Panc1 (cell line): Measurements from ENCODE around the gene ISYNA1. TPM values are rescaled to one million over a fixed set of nuclear protein-coding genes. Genes with fewer than 3 reads are reported as not detected.
A peak's percentile ranks its signal among the peaks of the same experiment; 100 is the strongest.

Source experiments
- ATAC-seq: fragments of 200-7000 bp; cut with Tn5 transposase; 2 replicates; pipeline ENCODE4 v1.9.1; 2020; ENCODE audit warnings: mild to moderate bottlenecking, moderate library complexity
- BruUV-seq: library from RNA; stranded (reverse); fragments of 400-500 nt; replicated peaks from 2 replicates; lab custom pipeline; 2021; lab: Mats Ljungman, UMichigan
- CTCF ChIA-PET: fragments of 300-600 bp; sonication (Branson Sonifier 250); formaldehyde crosslinking; loops from one replicate; lab custom pipeline; 2022; ENCODE audit warnings: antibody characterized with exemption; lab: Charles Lee
- POLR2A ChIA-PET: fragments of 300-600 bp; sonication (Branson Sonifier 250); formaldehyde crosslinking; loops from one replicate; lab custom pipeline; 2022; ENCODE audit warnings: antibody characterized with exemption; lab: Charles Lee
- DNase-seq: peaks from one replicate; pipeline ENCODE4 v3.0.0-alpha.2; 2010; ENCODE audit warnings: low read depth, low spot score
- H3K27ac ChIP-seq: 2 replicates; pipeline ENCODE4 v1.5.1; 2011; ENCODE audit warnings: mild to moderate bottlenecking, low read length, inconsistent platforms
- H3K27me3 ChIP-seq: fragments of 200-500 bp; sonication (Bioruptor generic); 2 replicates; pipeline ENCODE4 v1.6.0; 2014; ENCODE audit warnings: low read length, inconsistent platforms; ENCODE audit not compliant: control insufficient read depth, insufficient read depth
- H3K36me3 ChIP-seq: fragments of 200-500 bp; sonication (Bioruptor generic); 2 replicates; pipeline ENCODE4 v1.5.1; 2014; ENCODE audit warnings: inconsistent platforms, mild to moderate bottlenecking, low read length, moderate library complexity; ENCODE audit not compliant: control insufficient read depth, insufficient read depth
- H3K4me1 ChIP-seq: 2 replicates; pipeline ENCODE4 v1.5.1; 2011; ENCODE audit warnings: inconsistent platforms, mild to moderate bottlenecking, low read length, moderate library complexity; ENCODE audit not compliant: control insufficient read depth, insufficient read depth
- H3K4me3 ChIP-seq, 2 experiments: 2 replicates each; pipeline ENCODE4 v1.5.1; 2011 to 2012; ENCODE audit warnings: low read depth in 2 of 2, low read length in 2 of 2, mild to moderate bottlenecking in 2 of 2, inconsistent platforms in 1 of 2, moderate library complexity in 1 of 2
- H3K9me3 ChIP-seq: fragments of 200-500 bp; sonication (Bioruptor generic); 2 replicates; pipeline ENCODE4 v1.5.1; 2014; ENCODE audit warnings: low read depth, mild to moderate bottlenecking, inconsistent platforms, low read length, moderate library complexity; ENCODE audit not compliant: control insufficient read depth, insufficient read depth
- POLR2AphosphoS5 ChIP-seq: IDR thresholded peaks from 2 replicates; pipeline ENCODE4 v1.6.1; 2012; ENCODE audit warnings: mild to moderate bottlenecking, low read depth, low read length, moderate library complexity
- SIN3A ChIP-seq: IDR thresholded peaks from 2 replicates; pipeline ENCODE4 v1.6.1; 2012; ENCODE audit warnings: low read depth, mild to moderate bottlenecking, low read length, moderate library complexity, borderline replicate concordance; ENCODE audit not compliant: insufficient read depth
- TCF7L2 ChIP-seq: IDR thresholded peaks from 2 replicates; pipeline ENCODE4 v1.6.1; 2011; ENCODE audit warnings: mild to moderate bottlenecking, low read depth, low read length, inconsistent platforms
- in situ Hi-C: cut with HindIII; loops from 2 replicates; pipeline ENCODE4 v1.10.0; 2016; ENCODE audit warnings: low sequenced_read_pairs, low pct_unique_long_range_greater_than_20kb
- intact Hi-C: fragments of 100-400 bp; cut with micrococcal nuclease; formaldehyde crosslinking; loops from one replicate; pipeline ENCODE4 v1.10.0; 2022; ENCODE audit not compliant: unreplicated experiment
- total RNA-seq: library from RNA; stranded (reverse); gene quantifications from one replicate; pipeline ENCODE4 v1.2.1, GENCODE V29; 2021; ENCODE audit not compliant: unreplicated experiment
- TF ChIP-seq, protein P1 (sequence below), 2 experiments: IDR thresholded peaks; 2 replicates each; pipeline ENCODE4 v1.6.1; 2011 to 2012; ENCODE audit warnings: low read depth in 2 of 2, control low read depth in 1 of 2, low read length in 1 of 2, mild to moderate bottlenecking in 1 of 2, moderate library complexity in 1 of 2; ENCODE audit not compliant: insufficient read depth in 1 of 2
- TF ChIP-seq, protein P2 (sequence below): fragments of 450-650 bp; IDR thresholded peaks from 2 replicates; pipeline ENCODE4 v1.5.1; 2017; ENCODE audit warnings: mild to moderate bottlenecking

Gene ISYNA1
- total RNA-seq, 1 experiment from 2014 or later: 351 TPM

DNA sequence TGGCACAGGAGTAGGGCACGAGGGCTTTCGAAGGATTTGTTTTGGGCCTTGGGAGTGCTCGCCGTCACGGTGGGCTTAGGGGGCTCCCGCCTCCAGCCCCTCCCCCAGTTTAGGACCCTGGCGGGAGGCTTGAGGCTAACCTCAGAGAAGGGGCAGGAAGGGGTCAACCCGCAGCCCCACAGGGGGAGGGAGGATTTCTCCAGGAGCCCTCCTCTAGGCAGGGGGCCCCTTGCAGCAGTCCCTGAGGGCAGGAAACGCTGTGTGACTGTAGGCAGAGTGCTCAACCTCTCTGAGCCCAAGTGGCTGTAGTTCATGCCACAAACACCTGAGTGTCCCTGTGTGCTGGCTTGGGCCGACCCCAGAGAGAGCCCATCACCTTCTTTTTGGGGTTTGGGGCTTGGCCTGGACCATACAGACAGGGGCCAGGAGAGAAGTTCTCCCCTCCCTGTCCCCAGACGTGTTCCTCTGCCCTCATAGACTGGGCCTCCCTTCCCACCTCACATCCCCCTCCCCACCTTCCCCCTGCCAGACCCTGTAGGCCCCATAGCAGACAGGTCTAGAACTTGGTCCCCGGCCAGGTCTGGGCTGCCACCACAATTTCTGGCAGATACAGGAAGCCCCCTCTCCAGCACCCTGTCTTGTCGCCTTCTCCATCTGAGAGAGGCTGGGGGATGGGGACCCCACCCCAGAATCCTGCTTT, 8.1 kb downstream of the ISYNA1 start:
- in situ Hi-C loops: no loop called here
- Histone ChIP-seq H3K4me3 (no peak overlapping the region), H3K36me3 (no peaks in the 10 kb centered on the region), H3K27me3 (no peaks in the 10 kb centered on the region), H3K9me3 (no peaks in the 10 kb centered on the region), H3K27ac (peak overlapping the region; percentile 70), H3K4me1 (peaks cover 53% of the 10 kb centered on the region)
- intact Hi-C loops: no loop called here
- no peak for TF ChIP-seq POLR2AphosphoS5
- TF ChIP-seq, protein P1, sequence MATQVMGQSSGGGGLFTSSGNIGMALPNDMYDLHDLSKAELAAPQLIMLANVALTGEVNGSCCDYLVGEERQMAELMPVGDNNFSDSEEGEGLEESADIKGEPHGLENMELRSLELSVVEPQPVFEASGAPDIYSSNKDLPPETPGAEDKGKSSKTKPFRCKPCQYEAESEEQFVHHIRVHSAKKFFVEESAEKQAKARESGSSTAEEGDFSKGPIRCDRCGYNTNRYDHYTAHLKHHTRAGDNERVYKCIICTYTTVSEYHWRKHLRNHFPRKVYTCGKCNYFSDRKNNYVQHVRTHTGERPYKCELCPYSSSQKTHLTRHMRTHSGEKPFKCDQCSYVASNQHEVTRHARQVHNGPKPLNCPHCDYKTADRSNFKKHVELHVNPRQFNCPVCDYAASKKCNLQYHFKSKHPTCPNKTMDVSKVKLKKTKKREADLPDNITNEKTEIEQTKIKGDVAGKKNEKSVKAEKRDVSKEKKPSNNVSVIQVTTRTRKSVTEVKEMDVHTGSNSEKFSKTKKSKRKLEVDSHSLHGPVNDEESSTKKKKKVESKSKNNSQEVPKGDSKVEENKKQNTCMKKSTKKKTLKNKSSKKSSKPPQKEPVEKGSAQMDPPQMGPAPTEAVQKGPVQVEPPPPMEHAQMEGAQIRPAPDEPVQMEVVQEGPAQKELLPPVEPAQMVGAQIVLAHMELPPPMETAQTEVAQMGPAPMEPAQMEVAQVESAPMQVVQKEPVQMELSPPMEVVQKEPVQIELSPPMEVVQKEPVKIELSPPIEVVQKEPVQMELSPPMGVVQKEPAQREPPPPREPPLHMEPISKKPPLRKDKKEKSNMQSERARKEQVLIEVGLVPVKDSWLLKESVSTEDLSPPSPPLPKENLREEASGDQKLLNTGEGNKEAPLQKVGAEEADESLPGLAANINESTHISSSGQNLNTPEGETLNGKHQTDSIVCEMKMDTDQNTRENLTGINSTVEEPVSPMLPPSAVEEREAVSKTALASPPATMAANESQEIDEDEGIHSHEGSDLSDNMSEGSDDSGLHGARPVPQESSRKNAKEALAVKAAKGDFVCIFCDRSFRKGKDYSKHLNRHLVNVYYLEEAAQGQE (IDR thresholded peaks at IDR 0.05; ENCODE audit: insufficient read depth in 1 of 2, low read depth in 2 of 2, low read length in 1 of 2): no peak
- TF ChIP-seq TCF7L2: no peak
- TF ChIP-seq, protein P2, sequence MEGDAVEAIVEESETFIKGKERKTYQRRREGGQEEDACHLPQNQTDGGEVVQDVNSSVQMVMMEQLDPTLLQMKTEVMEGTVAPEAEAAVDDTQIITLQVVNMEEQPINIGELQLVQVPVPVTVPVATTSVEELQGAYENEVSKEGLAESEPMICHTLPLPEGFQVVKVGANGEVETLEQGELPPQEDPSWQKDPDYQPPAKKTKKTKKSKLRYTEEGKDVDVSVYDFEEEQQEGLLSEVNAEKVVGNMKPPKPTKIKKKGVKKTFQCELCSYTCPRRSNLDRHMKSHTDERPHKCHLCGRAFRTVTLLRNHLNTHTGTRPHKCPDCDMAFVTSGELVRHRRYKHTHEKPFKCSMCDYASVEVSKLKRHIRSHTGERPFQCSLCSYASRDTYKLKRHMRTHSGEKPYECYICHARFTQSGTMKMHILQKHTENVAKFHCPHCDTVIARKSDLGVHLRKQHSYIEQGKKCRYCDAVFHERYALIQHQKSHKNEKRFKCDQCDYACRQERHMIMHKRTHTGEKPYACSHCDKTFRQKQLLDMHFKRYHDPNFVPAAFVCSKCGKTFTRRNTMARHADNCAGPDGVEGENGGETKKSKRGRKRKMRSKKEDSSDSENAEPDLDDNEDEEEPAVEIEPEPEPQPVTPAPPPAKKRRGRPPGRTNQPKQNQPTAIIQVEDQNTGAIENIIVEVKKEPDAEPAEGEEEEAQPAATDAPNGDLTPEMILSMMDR: no peak
- TF ChIP-seq SIN3A: no peak
- no TSS peak for BruUV-seq
- POLR2A ChIA-PET: no interaction called here
- no peak for ATAC-seq
- DNase-seq: no peak
- CTCF ChIA-PET: no interaction called here

DNA sequence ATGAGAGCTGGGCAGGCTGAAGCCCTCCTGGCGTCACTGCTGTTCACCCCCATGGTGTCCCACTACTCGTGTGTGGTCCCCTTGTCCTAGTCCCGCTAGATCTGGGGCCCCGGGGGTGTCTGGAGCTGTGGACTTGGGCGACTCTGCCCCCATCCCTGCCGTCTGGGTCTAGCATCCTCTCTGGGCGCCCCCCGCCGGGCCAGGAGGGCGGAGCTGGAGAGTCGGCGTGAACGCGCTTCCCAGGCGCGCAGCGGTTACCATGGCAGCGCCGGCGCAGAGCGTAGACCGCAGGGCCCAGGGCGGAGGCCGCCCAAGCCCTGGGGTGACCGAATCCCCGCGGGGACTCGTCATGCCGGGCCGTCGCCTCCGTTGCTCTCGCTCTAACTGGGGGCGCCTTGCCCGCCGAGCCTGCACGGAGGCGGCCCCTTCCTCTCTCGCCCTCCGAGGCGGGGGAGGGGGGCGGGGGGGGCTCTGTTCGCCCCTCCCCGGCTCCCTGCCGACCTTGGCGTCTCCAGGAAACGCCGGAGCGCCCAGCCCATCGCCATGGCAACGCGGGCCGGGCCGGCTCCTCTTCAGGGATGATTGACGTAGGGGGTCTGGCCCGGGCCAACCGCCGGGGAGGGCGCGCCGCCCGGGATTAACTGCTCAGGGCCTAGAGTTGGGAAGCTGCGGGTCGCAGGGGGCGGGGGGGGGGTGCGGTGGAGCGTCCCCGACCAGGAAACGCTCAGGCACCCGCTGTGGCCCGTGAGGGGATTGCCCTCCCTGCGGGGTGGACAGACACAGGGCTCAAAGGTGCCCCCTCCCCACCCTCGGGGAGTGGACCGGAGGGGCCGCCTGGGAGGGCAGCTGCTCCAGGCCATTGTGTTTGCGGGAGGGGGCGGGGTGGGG, 8.9 kb downstream of the ISYNA1 start:
- ChIA-PET CTCF (interaction anchor here (0.6 kb wide), 1 partner anchor 497 kb away, joined by 4 read pairs; no protein-coding TSS in a partner anchor), POLR2A (interaction anchor here (0.6 to 0.9 kb wide), 2 partner anchors 9 to 12 kb away, joined by 5 to 8 read pairs; no protein-coding TSS in a partner anchor)
- ATAC-seq: peak; percentile 64
- DNase-seq: no peak
- no peak for TF ChIP-seq SIN3A
- no peak for TF ChIP-seq TCF7L2
- no peak for TF ChIP-seq POLR2AphosphoS5
- TF ChIP-seq, protein P2: no peak
- TF ChIP-seq, protein P1 (IDR thresholded peaks at IDR 0.05; ENCODE audit: insufficient read depth in 1 of 2, low read depth in 2 of 2, low read length in 1 of 2): no peak
- Histone ChIP-seq H3K9me3 (no peaks in the 10 kb centered on the region), H3K4me1 (peaks cover 52% of the 10 kb centered on the region), H3K27me3 (no peaks in the 10 kb centered on the region), H3K4me3 (peak overlapping the region; percentile 16 to 18; a peak in 1 of 4 replicates), H3K36me3 (no peaks in the 10 kb centered on the region), H3K27ac (peak overlapping the region; percentile 54; the same call in 1 of the 2 replicates)
- intact Hi-C loops (no loop called here), in situ Hi-C loops (no loop called here)
- no TSS peak for BruUV-seq
